Stomach (tissue), 4 donors: ENCODE measurements around the gene IGF2BP3.

Experiments used
- CTCF ChIP-seq, 7 experiments: fragments of 450-650 bp in 4 of 7; fragments of 200-600 bp in 3 of 7; sonication (generic) in 3 of 7; IDR thresholded peaks; one replicate each; pipeline ENCODE4 v1.5.1; 2016 to 2019; ENCODE audit warnings: antibody characterized with exemption in 7 of 7, control low read depth in 2 of 7, mild to moderate bottlenecking in 1 of 7
- POLR2A ChIP-seq, 4 donors: fragments of 450-650 bp; IDR thresholded peaks; one replicate each; pipeline ENCODE4 v1.6.1; 2016; ENCODE audit warnings: antibody characterized with exemption in 4 of 4, control low read depth in 2 of 4, mild to moderate bottlenecking in 1 of 4, moderate library complexity in 1 of 4

GRCh38 chr7:23334482-23335056, 135.7 kb downstream of the IGF2BP3 start:
- TF ChIP-seq CTCF (IDR thresholded peaks at IDR 0.05) (no peak), POLR2A (IDR thresholded peaks at IDR 0.05) (no peak)
